Activated gamma-delta T cell treated with anti-CD3 and anti-CD28 coated beads, Interleukin-2, amount 50 U/mL, for 16 hours (primary cell): ENCODE measurements around the gene LSMEM2.
"Not testable (repeated sequence)": the region's sequence is repeated elsewhere in the genome, so short reads cannot be mapped to it uniquely, and the experiment has no call there.

Source experiments
- DNase-seq: peaks from one replicate; pipeline ENCODE4 v3.0.0-alpha.2; 2020; ENCODE audit warnings: low read depth

The LSMEM2 gene

GRCh38 chr3:50298836-50299637, 20.1 kb downstream of the LSMEM2 start, which contains the start of the genes HYAL3 and NAA80:
Gene HYAL3 (minus strand): TSS chr3:50299405. CDS start chr3:50295602, 3,803 bp downstream.
Gene NAA80 (minus strand): TSS chr3:50299405. CDS start chr3:50297463, 1,942 bp downstream.
- DNase-seq, result peak; percentile 97

- DNase-seq, result no peak
Observed at GRCh38 chr3:50299638-50299928, 20.7 kb downstream of the LSMEM2 start.

GRCh38 chr3:50299929-50300680, 21.2 kb downstream of the LSMEM2 start:
- no peak for DNase-seq

- no peak for DNase-seq
Observed at GRCh38 chr3:50300681-50301254, 21.9 kb downstream of the LSMEM2 start.

- no peak for DNase-seq
Observed at GRCh38 chr3:50302095-50303012, 23.5 kb downstream of the LSMEM2 start.

- DNase-seq, result no peak
Observed at GRCh38 chr3:50303013-50303815, 24.3 kb downstream of the LSMEM2 start, which contains the start of gene HYAL1. Gene HYAL1 (minus strand): TSS chr3:50303574. CDS start chr3:50302956, 618 bp downstream.

- DNase-seq, result no peak
Observed at GRCh38 chr3:50304601-50305000, 25.7 kb downstream of the LSMEM2 start.

- DNase-seq, result not testable (repeated sequence)
Observed at GRCh38 chr3:50312041-50312440, 33.2 kb downstream of the LSMEM2 start.

GRCh38 chr3:50314342-50314741, 35.5 kb downstream of the LSMEM2 start:
- no peak for DNase-seq

GRCh38 chr3:50314816-50315215, 35.9 kb downstream of the LSMEM2 start:
- DNase-seq, result no peak

- DNase-seq, result peak; percentile 67
Observed at GRCh38 chr3:50316657-50317242, 37.9 kb downstream of the LSMEM2 start.

GRCh38 chr3:50317300-50317699, 38.4 kb downstream of the LSMEM2 start:
- no peak for DNase-seq

GRCh38 chr3:50318163-50318562, 39.3 kb downstream of the LSMEM2 start:
- no peak for DNase-seq

- DNase-seq, result no peak
Observed at GRCh38 chr3:50318615-50319014, 39.7 kb downstream of the LSMEM2 start.

- DNase-seq, result no peak
Observed at GRCh38 chr3:50319181-50319893, 40.5 kb downstream of the LSMEM2 start.

- DNase-seq, result no peak
Observed at GRCh38 chr3:50319894-50320625, 41.2 kb downstream of the LSMEM2 start.

GRCh38 chr3:50320853-50321335, 42.0 kb downstream of the LSMEM2 start:
- no peak for DNase-seq

- DNase-seq, result peak; percentile 68
Observed at GRCh38 chr3:50321336-50322114, 42.6 kb downstream of the LSMEM2 start.
